Breast epithelium (tissue), 3 donors: ENCODE data around the gene EDC3.

Source experiments
- POLR2A ChIP-seq: fragments of 450-650 bp; IDR thresholded peaks from one replicate; pipeline ENCODE4 v1.6.1; 2016; ENCODE audit warnings: antibody characterized with exemption, mild to moderate bottlenecking, moderate library complexity
- POLR2AphosphoS5 ChIP-seq, 3 donors: sonication (generic); formaldehyde crosslinking; IDR thresholded peaks; one replicate each; pipeline ENCODE4 v1.6.1; 2017; ENCODE audit warnings: antibody characterized with exemption in 3 of 3
- TF ChIP-seq, protein P1 (sequence below), 3 donors: fragments of 450-650 bp; IDR thresholded peaks; one replicate each; pipeline ENCODE4 v1.5.1; 2016 to 2017; ENCODE audit warnings: antibody characterized with exemption in 3 of 3, mild to moderate bottlenecking in 3 of 3, moderate library complexity in 3 of 3

GRCh38 chr15:74726774-74727164 is 30.9 kb upstream of the EDC3 start:
- no peak for TF ChIP-seq POLR2AphosphoS5 (IDR thresholded peaks at IDR 0.05)
- TF ChIP-seq, protein P1, sequence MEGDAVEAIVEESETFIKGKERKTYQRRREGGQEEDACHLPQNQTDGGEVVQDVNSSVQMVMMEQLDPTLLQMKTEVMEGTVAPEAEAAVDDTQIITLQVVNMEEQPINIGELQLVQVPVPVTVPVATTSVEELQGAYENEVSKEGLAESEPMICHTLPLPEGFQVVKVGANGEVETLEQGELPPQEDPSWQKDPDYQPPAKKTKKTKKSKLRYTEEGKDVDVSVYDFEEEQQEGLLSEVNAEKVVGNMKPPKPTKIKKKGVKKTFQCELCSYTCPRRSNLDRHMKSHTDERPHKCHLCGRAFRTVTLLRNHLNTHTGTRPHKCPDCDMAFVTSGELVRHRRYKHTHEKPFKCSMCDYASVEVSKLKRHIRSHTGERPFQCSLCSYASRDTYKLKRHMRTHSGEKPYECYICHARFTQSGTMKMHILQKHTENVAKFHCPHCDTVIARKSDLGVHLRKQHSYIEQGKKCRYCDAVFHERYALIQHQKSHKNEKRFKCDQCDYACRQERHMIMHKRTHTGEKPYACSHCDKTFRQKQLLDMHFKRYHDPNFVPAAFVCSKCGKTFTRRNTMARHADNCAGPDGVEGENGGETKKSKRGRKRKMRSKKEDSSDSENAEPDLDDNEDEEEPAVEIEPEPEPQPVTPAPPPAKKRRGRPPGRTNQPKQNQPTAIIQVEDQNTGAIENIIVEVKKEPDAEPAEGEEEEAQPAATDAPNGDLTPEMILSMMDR (IDR thresholded peaks at IDR 0.05): no peak
- TF ChIP-seq POLR2A: no peak
